GM12873 (cell line): ENCODE results near the gene TCEA2.

ENCODE experiments used
- CTCF ChIP-seq: IDR thresholded peaks from 2 replicates; pipeline ENCODE4 v1.5.1; 2012; ENCODE audit warnings: low read depth, mild to moderate bottlenecking, moderate library complexity, low read length, control low read depth; ENCODE audit not compliant: insufficient read depth; ENCODE audit errors: missing control alignments

Gene TCEA2

GRCh38 chr20:64032706-64033624 lies 30.0 kb upstream of the TCEA2 start:
- no peak for TF ChIP-seq CTCF

DNA sequence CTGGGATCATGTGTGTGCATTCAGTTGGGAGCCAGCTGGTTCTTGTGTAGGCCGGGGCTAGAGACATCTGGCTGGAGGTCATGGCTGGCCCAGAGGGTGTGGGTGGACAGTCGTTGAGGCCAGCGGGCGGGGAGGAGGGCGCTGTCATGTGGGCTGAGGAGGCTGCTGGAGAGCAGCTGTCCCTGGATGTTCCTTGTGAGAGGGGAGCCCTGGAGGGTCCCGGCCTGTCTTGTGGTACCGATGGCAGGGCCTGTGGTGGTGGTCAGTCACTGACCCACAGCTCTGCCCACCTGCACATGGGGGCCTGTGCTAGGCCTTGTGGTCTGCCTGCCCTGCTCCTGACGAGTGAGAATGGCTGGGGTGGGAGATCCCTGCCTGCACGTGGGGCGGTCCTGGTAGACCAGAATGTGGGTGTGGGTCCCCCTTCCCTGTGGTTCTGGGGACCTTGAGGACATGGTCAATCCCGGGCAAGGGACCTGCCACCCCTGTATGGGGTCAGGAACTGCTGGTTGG lies 29.0 kb upstream of the TCEA2 start:
- TF ChIP-seq CTCF = no peak

GRCh38 chr20:64035066-64035932 lies 27.7 kb upstream of the TCEA2 start:
- TF ChIP-seq CTCF = no peak

GRCh38 chr20:64035933-64036345 lies 27.1 kb upstream of the TCEA2 start, which contains the start of gene C20orf204:
TSS of gene C20orf204 (plus strand) at chr20:64036182. CDS start at chr20:64036324, 142 bp downstream.
- TF ChIP-seq CTCF = no peak

DNA sequence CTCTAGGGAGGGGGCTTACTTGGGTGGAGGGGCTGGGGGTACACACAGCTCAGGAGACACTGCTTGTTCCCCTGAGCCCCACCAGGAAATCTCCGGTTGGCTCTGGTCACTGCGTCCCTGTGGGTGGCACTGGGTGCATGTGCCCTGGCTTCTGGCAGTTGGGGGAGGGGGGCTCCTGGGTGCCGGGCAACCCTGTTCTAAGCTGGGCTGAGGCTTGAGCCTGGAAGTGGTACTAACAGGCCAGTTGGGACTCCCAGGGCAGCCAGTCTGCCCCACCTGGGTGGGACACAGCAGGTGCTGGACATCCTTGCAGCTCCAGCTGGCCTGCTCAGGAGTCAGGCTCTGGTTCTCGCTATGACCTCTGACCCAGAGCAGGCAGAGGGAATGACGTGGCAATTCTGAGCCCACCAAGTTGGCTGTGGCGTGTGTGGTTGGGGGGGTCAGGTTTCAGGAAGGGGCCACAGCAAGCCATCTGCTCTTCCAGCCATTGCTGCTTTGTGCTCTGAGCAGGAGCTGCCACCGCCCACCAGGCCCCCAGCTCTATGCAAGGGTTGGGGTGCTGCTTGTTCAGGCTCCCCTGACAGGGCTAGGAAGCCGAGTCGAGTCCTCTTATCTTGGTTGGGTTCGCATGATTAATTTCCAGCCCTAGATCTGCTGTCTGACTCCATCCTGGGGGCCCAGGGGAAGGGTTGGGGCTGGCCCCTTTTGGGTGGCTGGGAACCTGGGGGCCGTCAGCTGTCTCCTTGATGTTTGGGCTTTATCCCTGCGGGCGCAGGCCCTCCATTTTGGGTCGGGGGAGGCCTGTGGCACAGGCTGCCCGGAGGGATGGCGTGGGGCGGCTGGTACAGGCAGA lies 26.4 kb upstream of the TCEA2 start:
- no peak for TF ChIP-seq CTCF

DNA sequence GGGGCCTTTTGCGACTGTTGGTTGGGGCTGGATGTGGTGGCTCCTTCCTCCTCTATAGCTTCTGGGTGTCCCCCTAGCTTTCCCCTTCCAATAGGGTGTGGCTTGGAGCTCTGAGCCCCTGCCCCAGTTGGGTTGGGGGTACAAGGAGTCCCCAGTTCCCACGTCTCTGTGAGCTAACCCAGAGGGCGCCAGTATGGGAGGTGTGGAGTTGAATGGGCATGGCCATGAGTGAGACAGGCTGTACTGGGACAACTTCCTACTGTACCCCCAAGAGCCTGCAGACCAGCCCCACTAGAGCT lies 25.9 kb upstream of the TCEA2 start:
- TF ChIP-seq CTCF = no peak
